HK-2 (cell line): ENCODE results near the gene CXADR.

Experiments used
- DNase-seq: peaks from one replicate; pipeline ENCODE4 v3.0.0-alpha.2; 2018; ENCODE audit not compliant: unreplicated experiment

CXADR gene

GRCh38 chr21:17540530-17540929 lies 27.7 kb downstream of the CXADR start:
- no peak for DNase-seq

GRCh38 chr21:17542371-17543011 lies 29.6 kb downstream of the CXADR start:
- DNase-seq = no peak

- no peak for DNase-seq
These were observed 32.2 kb downstream of the CXADR start for GRCh38 chr21:17545007-17545406.

GRCh38 chr21:17548262-17548661 lies 35.4 kb downstream of the CXADR start:
- DNase-seq = no peak

GRCh38 chr21:17550671-17551308 lies 37.9 kb downstream of the CXADR start:
- DNase-seq = no peak

GRCh38 chr21:17552410-17552809 lies 39.6 kb downstream of the CXADR start:
- no peak for DNase-seq

GRCh38 chr21:17554120-17554519 lies 41.3 kb downstream of the CXADR start:
- no peak for DNase-seq

GRCh38 chr21:17554679-17555465 lies 42.0 kb downstream of the CXADR start:
- DNase-seq = no peak

- DNase-seq = no peak
These were observed 47.7 kb downstream of the CXADR start for GRCh38 chr21:17560377-17561025.

- DNase-seq = no peak
These were observed 57.9 kb downstream of the CXADR start for GRCh38 chr21:17570786-17571185.

GRCh38 chr21:17572431-17572830 lies 59.6 kb downstream of the CXADR start:
- DNase-seq = no peak

GRCh38 chr21:17575076-17575475 lies 62.2 kb downstream of the CXADR start:
- no peak for DNase-seq

GRCh38 chr21:17576080-17576835 lies 63.4 kb downstream of the CXADR start:
- DNase-seq = no peak

GRCh38 chr21:17577701-17578100 lies 64.9 kb downstream of the CXADR start:
- no peak for DNase-seq

- no peak for DNase-seq
These were observed 65.3 kb downstream of the CXADR start for GRCh38 chr21:17578162-17578561.

- DNase-seq = no peak
These were observed 66.0 kb downstream of the CXADR start for GRCh38 chr21:17578876-17579275.

GRCh38 chr21:17580319-17580718 lies 67.5 kb downstream of the CXADR start:
- no peak for DNase-seq

- DNase-seq = no peak
These were observed 71.1 kb downstream of the CXADR start for GRCh38 chr21:17583898-17584297.

- DNase-seq = no peak
These were observed 73.1 kb downstream of the CXADR start for GRCh38 chr21:17585875-17586450.

GRCh38 chr21:17590430-17590829 lies 77.6 kb downstream of the CXADR start:
- no peak for DNase-seq

- no peak for DNase-seq
These were observed 84.8 kb downstream of the CXADR start for GRCh38 chr21:17597680-17598079.
